Stimulated activated CD4-positive, alpha-beta T cell treated with anti-CD3 and anti-CD28 coated beads, Interleukin-2, amount 100 ng/mL, for 48 hours (primary cell): Measurements from ENCODE around the gene GREB1.

Experiments
- DNase-seq, 2 donors: peaks; one replicate each; pipeline ENCODE4 v3.0.0-alpha.2; 2020

Gene GREB1

GRCh38 chr2:11533278-11534070, at the start of gene GREB1:
Gene GREB1, plus strand, starts transcription at chr2:11534045. Its CDS starts 22,570 bp downstream, at chr2:11556615.
- DNase-seq = no peak

GRCh38 chr2:11488809-11489208, 45.0 kb upstream of the GREB1 start:
- no peak for DNase-seq

- DNase-seq = no peak
Measured at GRCh38 chr2:11490194-11490593, 43.7 kb upstream of the GREB1 start.

GRCh38 chr2:11491348-11491933, 42.4 kb upstream of the GREB1 start:
- DNase-seq = no peak

DNA sequence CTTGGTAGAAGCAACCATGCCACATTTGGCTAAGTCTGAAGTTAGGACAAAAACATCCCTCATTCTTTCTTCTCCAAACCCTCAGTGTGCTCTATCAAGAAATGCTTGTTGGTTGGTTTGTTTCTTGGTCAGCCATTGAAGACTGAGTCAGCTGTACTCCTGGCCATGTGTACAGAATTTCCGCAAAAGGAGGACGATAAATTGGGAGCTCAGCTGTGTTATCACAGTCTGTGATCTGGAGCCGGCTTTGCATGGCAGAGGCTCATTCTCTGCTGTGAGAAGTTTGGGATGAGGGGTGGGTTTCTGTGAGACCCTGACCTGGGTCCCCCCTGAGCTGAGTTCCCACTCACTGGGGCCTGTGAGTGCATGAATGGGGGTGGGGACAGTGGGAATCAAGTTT, 41.6 kb upstream of the GREB1 start:
- DNase-seq = no peak

DNA sequence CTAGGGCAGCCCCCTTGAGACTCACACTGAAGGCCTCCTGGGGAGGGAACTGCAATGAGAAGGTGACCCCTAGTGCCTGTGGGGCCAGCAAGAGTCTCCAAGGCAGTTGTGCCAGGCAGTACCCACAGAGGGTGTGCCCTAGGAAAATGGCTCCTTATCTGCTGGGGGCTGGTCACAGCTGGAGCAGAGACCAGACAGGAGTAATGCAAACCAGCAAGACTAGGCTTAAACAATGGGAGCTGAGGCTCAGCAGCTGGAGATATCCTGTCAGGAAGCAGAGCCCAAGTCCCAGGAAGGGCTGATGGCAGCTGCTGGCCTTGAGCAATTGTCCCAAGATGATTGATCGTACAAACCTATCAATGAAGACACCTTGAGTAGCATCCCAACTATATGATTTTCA, 41.1 kb upstream of the GREB1 start:
- DNase-seq = no peak

DNA sequence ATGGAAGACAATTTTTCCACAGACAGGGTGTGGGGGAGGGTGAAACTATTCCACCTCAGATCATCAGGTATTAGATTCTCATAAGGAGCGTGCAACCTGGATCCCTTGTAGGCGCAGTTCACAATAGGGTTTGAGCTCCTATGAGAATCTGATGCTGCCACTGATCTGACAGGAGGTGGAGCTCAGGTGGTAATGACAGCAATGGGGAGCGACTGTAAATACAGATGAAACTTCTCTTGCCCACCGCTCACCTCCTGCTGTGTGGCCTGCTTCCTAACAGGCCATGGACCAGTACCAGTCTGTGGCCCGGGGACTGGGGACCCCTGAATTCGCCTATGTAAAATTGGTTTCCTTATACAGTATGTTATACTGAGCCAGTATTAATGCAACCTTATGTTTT, 40.6 kb upstream of the GREB1 start:
- DNase-seq = no peak

- no peak for DNase-seq
Measured at GRCh38 chr2:11494310-11494709, 39.5 kb upstream of the GREB1 start.

DNA sequence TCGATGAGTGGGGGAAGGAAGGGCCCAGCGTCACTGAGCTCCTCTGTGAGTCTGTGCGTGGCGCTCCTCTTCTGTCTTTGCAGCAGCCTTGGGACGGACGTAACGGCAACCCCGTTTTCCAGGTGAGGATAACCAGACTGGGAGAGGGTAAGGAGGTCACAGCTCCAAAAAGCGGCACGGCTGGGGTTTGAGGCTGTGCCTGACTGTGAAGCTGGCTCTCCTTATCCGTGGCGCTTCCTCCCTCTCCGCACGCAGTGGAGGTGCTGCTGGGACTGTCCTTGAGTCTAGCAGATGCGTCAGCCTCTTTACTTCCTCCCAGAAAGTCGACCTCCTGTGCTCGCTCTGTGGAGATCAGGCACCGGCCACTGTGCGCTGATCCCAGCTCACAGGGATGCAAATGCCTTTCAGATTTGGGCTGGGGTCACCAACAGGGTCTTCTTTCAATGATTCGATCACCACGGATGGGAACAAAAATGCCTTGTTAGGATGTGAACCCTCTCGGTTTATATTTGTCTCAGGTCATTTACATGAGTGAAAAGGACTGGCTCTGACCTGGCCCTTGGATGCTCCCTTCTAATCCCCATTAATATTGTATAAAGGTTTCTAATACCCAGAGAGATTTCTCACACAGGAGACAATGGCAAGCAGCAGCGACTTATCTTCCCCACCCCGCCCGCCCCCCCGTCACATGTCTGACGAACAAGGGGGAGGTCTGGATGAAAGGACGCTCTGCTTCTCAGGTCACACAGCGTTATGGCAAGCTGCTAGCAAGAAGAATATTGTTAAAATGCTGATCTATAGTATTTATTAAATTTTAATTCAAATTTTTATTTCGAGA, 37.8 kb upstream of the GREB1 start:
- DNase-seq = no peak

DNA sequence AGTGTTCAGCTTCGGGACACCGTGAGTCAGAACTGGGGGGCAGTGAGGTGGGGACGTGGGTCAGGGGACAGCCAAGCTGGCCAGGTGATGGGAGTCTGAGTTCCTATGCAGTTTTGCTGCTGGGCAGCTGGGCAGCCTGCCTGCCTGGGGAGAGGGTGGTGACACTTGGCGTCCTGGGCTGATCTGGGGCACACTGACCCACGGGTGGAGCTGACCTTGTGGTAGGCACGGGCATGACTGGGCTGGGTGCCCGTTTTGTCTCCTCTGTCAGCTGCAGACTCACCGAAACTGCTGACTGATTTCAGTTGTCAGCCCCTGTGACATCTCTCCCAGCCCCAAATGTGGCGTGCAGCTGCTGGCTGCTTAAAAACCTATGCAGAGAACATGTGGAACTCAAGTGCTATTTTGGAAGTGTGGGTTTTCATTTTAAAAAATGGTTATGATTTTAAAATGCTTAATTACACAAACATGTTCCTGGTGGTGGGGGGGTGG, 35.3 kb upstream of the GREB1 start:
- DNase-seq = no peak

DNA sequence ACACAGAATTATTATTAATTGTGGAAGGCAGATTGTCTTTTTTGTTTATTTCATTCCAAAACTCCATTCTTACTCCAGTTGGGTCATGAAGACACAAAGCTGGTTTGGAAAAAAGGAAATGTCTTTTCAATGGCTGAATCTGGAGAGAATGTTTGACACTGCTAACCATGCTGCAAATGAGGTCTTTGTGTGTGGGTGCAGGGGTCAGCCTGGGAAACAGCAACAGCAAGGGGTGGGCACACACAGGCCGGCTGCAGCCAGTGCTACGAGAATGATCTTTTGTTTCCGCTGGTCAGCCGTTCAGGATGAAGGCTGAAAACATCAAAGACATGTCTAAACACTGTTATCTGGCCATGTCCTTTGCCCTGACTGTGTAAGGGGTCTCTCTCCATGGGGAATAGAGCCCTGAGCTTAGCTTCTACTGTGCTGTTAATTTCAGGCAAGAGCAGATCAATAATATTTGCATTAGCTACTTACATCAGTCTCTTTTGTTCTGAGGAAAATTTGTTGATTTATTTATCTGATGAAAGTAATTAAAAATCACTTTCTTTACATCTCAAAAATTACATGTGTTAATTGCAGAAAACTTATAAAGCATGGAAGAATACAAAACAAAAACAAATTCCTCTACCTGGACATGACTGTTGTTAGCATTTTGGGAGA, 34.6 kb upstream of the GREB1 start:
- no peak for DNase-seq

DNA sequence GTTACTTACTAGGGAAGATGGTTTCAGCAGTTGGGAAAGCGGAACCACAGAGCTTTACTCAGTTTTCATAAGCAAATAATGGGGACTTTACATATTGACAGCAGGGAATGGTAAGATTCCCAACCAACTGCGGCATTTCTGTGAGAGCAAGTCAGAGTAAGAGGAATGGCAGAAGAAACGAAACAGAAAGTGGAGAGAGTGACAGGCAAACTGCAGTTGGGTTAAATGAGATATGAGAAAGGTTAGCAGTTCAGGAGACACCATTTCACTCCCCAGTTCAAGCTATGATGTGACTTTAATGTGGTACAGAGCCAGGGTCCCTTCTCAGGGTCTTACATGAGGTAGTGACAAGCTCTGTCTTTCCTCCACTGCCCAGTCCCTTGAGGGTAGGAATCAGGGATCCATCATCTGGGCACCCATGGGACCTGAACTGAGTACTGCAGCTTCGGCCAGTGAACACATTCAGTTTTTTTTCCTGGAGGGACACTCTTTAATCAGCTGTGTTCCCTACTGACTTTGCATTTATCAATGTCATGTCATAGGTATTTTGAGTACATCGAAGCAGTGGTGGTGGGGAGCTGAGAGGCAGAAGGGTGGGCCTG, 33.0 kb upstream of the GREB1 start:
- no peak for DNase-seq

DNA sequence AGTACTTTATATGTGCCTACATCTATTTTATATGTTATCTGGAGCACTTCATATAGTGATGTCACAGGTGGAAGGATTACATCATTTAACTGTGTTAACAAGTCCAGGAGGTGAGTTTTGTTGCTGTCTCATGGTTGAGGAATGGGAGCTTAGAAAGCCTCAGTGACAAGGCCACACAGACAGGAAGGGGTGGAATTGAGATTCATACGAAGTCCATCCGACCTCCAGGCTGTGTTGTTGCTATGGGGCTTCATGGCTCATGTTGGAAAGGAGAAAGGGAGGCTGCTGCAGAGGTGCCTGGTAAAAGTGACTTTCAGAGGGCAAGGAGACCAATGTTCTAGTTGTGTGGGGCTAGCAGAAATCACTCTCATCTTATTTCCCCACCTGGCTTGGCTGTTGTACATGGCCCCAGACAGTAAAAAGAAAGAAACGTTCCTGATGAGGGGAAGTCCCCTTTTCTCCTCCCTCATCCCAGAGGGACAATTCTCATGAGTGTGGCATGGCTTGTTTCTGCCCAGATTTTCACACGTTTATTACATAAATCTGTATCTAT, 31.0 kb upstream of the GREB1 start:
- no peak for DNase-seq

GRCh38 chr2:11503354-11503927, 30.4 kb upstream of the GREB1 start:
- no peak for DNase-seq

DNA sequence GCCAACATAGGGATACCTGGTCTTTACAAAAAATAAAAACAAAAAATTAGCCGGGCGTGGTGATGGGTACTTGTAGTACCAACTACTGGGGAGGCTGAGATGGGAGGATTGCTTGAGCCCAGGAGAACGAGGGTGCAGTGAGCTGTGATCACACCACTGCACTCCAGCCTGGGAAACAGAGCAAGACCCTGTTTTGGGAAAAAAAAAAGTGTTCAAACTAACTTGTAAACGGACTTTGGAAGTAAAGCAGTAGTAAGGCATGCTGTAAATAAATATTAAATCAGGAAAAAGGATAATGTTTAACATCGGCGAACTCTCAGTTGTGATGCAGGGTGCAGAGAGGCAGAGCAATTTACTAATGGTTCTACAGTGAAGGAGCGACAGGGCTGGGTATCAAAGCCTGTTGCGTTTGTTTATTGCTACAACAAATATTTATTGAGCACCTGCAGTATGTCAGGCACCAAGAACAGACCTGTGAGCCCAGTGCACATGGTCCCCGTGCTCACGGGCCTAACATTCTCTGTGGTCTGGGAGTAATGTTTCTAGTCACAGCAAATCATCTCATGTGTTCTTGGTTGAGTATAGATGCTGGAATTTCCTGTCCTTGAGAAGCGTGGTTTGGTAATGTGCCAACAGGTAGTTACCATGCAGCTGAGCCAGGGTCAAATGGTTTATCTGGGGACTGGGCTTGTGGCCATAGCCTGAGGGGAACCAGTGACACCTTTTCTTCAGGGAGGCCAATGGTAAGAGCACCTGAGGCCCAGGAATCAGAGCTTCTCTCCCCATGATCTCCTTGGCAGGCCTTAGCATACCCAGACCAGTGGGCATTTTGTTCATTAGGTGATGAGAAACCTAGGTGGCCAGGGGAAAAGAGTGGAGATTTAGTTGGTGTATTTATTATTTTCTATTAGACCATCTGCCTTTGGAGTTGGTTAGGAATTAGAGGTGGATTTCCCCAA, 27.9 kb upstream of the GREB1 start:
- no peak for DNase-seq

GRCh38 chr2:11506611-11506969, 27.3 kb upstream of the GREB1 start:
- no peak for DNase-seq

GRCh38 chr2:11507517-11507916, 26.3 kb upstream of the GREB1 start:
- DNase-seq = no peak

GRCh38 chr2:11508279-11508678, 25.6 kb upstream of the GREB1 start:
- DNase-seq = no peak

DNA sequence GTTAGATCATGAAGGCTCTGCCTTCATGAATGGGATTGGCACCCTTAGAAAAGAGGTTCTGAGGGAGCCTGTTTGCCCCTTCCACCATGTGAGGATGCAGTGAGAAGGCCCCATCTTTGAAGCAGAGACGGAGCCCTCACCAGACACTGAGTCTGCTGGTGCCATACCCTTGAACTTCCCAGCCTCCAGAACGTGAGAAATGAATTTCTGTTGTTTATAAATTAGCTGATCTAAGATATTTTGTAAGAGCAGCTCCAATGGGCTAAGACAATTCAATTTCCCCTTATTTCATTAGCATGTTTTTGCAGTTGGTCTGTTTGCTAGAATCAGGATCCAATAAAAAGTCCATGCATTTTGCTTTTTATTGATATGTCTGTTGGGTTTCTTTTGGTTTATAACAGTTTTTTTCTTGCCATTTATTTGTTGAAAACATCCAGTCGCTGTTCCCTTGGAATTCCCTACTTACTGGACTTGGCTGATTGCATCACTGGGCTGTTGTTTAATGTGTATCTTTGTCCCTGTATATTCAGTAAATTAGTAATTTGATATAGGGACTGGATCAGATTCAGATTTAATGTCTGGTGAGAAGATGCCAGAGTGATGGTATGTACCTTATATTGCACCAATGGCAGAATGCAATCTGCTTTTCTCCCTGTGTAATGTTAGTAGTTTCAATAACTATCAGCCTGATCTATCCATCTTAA, 24.0 kb upstream of the GREB1 start:
- no peak for DNase-seq

DNA sequence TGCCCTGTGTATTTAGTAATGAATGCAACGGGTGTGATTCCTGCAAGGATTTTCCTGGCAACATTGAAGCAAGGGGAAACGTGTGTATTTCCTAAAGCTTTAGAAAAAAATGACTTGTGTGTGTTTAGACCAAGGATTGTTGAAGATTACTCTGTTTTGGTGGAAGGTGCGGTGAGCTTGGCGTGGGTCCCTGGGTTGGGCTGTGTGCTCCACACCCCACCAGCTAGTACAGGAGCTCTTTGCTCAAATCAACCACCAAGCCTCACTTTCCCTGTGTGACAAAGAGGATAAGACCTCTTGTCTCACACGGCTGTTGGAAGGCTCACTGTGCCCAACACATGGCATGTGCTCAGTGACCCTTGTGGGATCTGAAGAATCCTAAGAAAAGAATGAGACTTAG, 21.4 kb upstream of the GREB1 start:
- no peak for DNase-seq
